OCI-LY3 (cell line): ENCODE measurements around the gene GUK1.

Source experiments
- H2AFZ ChIP-seq: fragments of 200-600, 300-600 bp; shearing (Covaris generic); 2 replicates; pipeline ENCODE4 v1.6.0; 2014; ENCODE audit warnings: antibody characterized with exemption, low read depth, low read length
- H3K27ac ChIP-seq: fragments of 200-600, 300-600 bp; sonication (generic); 2 replicates; pipeline ENCODE4 v1.5.1; 2014; ENCODE audit warnings: mild to moderate bottlenecking, low read length, moderate library complexity, mixed read lengths
- H3K27me3 ChIP-seq: fragments of 200-600, 300-600 bp; sonication (generic); 2 replicates; pipeline ENCODE4 v1.6.1; 2014; ENCODE audit warnings: low read depth, low read length, mixed read lengths
- H3K36me3 ChIP-seq: fragments of 200-600, 300-600 bp; sonication (generic); replicated peaks from 2 replicates; pipeline ENCODE3; 2014; ENCODE audit warnings: low read depth, low read length, mixed read lengths
- H3K4me1 ChIP-seq: fragments of 300-600, 200-600 bp; sonication (generic); 2 replicates; pipeline ENCODE4 v1.6.1; 2014; ENCODE audit warnings: low read length, mixed read lengths
- H3K4me2 ChIP-seq: fragments of 200-600, 300-600 bp; sonication (generic); 2 replicates; pipeline ENCODE4 v1.6.1; 2014; ENCODE audit warnings: low read length, mixed read lengths
- H3K4me3 ChIP-seq: fragments of 300-600, 200-600 bp; sonication (generic); 2 replicates; pipeline ENCODE4 v1.5.1; 2014; ENCODE audit warnings: antibody characterized with exemption, mild to moderate bottlenecking, low read length, moderate library complexity
- H3K79me2 ChIP-seq: fragments of 300-600, 200-600 bp; shearing (Covaris generic); 2 replicates; pipeline ENCODE4 v1.6.1; 2014; ENCODE audit warnings: mild to moderate bottlenecking, low read length, mixed read lengths
- H3K9ac ChIP-seq: fragments of 300-600, 200-600 bp; shearing (Covaris generic); 2 replicates; pipeline ENCODE4 v1.6.0; 2014; ENCODE audit warnings: mild to moderate bottlenecking, low read length, moderate library complexity
- H3K9me3 ChIP-seq: fragments of 200-600, 300-600 bp; shearing (Covaris generic); 2 replicates; pipeline ENCODE4 v1.6.1; 2014; ENCODE audit warnings: low read length, mixed read lengths; ENCODE audit not compliant: insufficient read depth
- H4K20me1 ChIP-seq: fragments of 200-600, 300-600 bp; sonication (generic); 2 replicates; pipeline ENCODE4 v1.6.1; 2016; ENCODE audit warnings: low read length, mixed read lengths; ENCODE audit not compliant: insufficient read depth
- CTCF ChIP-seq: fragments of 200-600, 300-600 bp; sonication (generic); IDR thresholded peaks from 2 replicates; pipeline ENCODE4 v1.5.1; 2014; ENCODE audit warnings: antibody characterized with exemption, low read length, low read depth
- EZH2phosphoT487 ChIP-seq: fragments of 200-600 bp; shearing (Covaris generic); IDR thresholded peaks from 2 replicates; pipeline ENCODE4 v1.6.1; 2018; ENCODE audit warnings: antibody characterized with exemption, mixed run types, low read depth

Gene GUK1

DNA sequence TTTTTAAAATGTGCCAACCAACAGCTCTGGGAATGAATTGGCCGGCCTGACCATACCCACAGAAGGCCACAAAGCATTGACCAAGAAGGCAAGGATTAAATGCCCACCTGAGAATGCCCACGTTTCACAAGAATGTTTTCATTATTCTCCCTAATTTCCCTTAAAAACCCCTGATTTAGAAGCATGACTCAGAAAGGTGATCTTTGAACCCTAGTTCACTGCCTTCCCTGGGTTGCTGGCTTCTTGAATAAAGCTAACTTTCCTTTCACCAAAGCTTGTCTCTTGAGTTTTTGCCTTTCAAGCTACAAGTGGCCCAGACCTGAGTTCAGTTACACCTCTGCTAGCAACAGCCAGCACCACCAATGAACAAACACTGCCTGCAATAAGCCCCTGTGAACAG lies 16.6 kb upstream of the GUK1 start:
- Histone ChIP-seq H3K36me3 (no peaks in the 10 kb centered on the region), H3K79me2 (no peaks in the 10 kb centered on the region), H3K4me1 (peaks cover 5% of the 10 kb centered on the region; the same call in 1 of the 2 replicates), H3K27me3 (no peaks in the 10 kb centered on the region; the same call in 1 of the 2 replicates), H4K20me1 (no peaks in the 10 kb centered on the region), H3K27ac (no peak overlapping the region), H3K4me3 (no peak overlapping the region), H3K9me3 (0 out of 2 replicates have a peak, but pooled peaks cover 1% of the 10 kb centered on the region), H3K9ac (no peak overlapping the region), H2AFZ (no peak overlapping the region), H3K4me2 (no peak overlapping the region)
- TF ChIP-seq CTCF (no peak), EZH2phosphoT487 (no peak)

- Histone ChIP-seq H3K4me2 (no peak overlapping the region), H2AFZ (no peak overlapping the region), H3K4me3 (no peak overlapping the region), H3K79me2 (no peaks in the 10 kb centered on the region), H3K9me3 (no peaks in the 10 kb centered on the region), H3K36me3 (no peaks in the 10 kb centered on the region), H3K9ac (no peak overlapping the region), H3K27ac (no peak overlapping the region), H3K4me1 (peaks cover 5% of the 10 kb centered on the region; the same call in 1 of the 2 replicates), H4K20me1 (no peaks in the 10 kb centered on the region), H3K27me3 (no peaks in the 10 kb centered on the region; the same call in 1 of the 2 replicates)
- no peak for TF ChIP-seq EZH2phosphoT487
- no peak for TF ChIP-seq CTCF
These were observed 14.9 kb upstream of the GUK1 start for GRCh38 chr1:228125185-228125584.

GRCh38 chr1:228131766-228132165 lies 8.3 kb upstream of the GUK1 start:
- Histone ChIP-seq H2AFZ (no peak overlapping the region), H3K4me2 (no peak overlapping the region), H3K4me3 (no peak overlapping the region), H3K4me1 (peaks cover 3% of the 10 kb centered on the region; the same call in 1 of the 2 replicates), H4K20me1 (no peaks in the 10 kb centered on the region), H3K9ac (no peak overlapping the region), H3K79me2 (no peaks in the 10 kb centered on the region), H3K27ac (no peak overlapping the region), H3K27me3 (peaks cover 17% of the 10 kb centered on the region), H3K36me3 (no peaks in the 10 kb centered on the region), H3K9me3 (no peaks in the 10 kb centered on the region)
- no peak for TF ChIP-seq EZH2phosphoT487
- no peak for TF ChIP-seq CTCF

- H3K9ac ChIP-seq, result no peak overlapping the region
- H3K27me3 ChIP-seq, result peaks cover 19% of the 10 kb centered on the region
- H3K36me3 ChIP-seq, result no peaks in the 10 kb centered on the region
- no peak overlapping the region for H3K4me2 ChIP-seq
- H3K9me3 ChIP-seq, result no peaks in the 10 kb centered on the region
- no peak overlapping the region for H2AFZ ChIP-seq
- no peaks in the 10 kb centered on the region for H3K79me2 ChIP-seq
- H3K27ac ChIP-seq, result no peak overlapping the region
- no peaks in the 10 kb centered on the region for H4K20me1 ChIP-seq
- no peak overlapping the region for H3K4me3 ChIP-seq
- TF ChIP-seq EZH2phosphoT487 (no peak), CTCF (no peak)
- peaks cover 12% of the 10 kb centered on the region for H3K4me1 ChIP-seq
These were observed 5.5 kb upstream of the GUK1 start for GRCh38 chr1:228134591-228134990.
